WTC11 (cell line): ENCODE measurements around the gene CTRB1. TPM values are rescaled to one million over a fixed set of nuclear protein-coding genes. Genes with fewer than 3 reads are reported as not detected.
"Not testable (repeated sequence)": the region's sequence is repeated elsewhere in the genome, so short reads cannot be mapped to it uniquely, and the experiment has no call there.

Experiments used
- ATAC-seq: fragments of 200-7000 bp; cut with Tn5 transposase; 2 replicates; pipeline ENCODE4 v1.10.0; 2021; ENCODE audit warnings: mild to moderate bottlenecking, moderate library complexity
- CTCF ChIA-PET: fragments of 300-600 bp; sonication (Branson Sonifier 250); formaldehyde crosslinking; loops from one replicate; lab custom pipeline; 2021; ENCODE audit warnings: antibody characterized with exemption; lab: Charles Lee
- POLR2A ChIA-PET: fragments of 350-600 bp; sonication (Branson Sonifier 250); formaldehyde crosslinking; loops from one replicate; lab custom pipeline; 2021; ENCODE audit warnings: antibody characterized with exemption; lab: Charles Lee
- DNase-seq: peaks from one replicate; pipeline ENCODE4 v3.0.0; 2021; ENCODE audit warnings: low spot score
- H3K27ac Mint-ChIP-seq: 2 replicates; pipeline ENCODE4 v1.8.0; 2021; ENCODE audit warnings: mixed read lengths
- H3K27me3 Mint-ChIP-seq: 2 replicates; pipeline ENCODE4 v1.8.0; 2021; ENCODE audit warnings: low read depth, mild to moderate bottlenecking, moderate library complexity, mixed read lengths
- H3K36me3 Mint-ChIP-seq: 2 replicates; pipeline ENCODE4 v1.8.0; 2021; ENCODE audit warnings: mixed read lengths
- H3K4me1 Mint-ChIP-seq: 2 replicates; pipeline ENCODE4 v1.8.0; 2022; ENCODE audit warnings: mixed read lengths
- H3K4me3 Mint-ChIP-seq: 2 replicates; pipeline ENCODE4 v1.8.0; 2021; ENCODE audit warnings: mild to moderate bottlenecking, moderate library complexity, mixed read lengths
- H3K9me3 Mint-ChIP-seq: 2 replicates; pipeline ENCODE4 v1.8.0; 2021; ENCODE audit warnings: mixed read lengths
- CBFB ChIP-seq: sonication (generic); formaldehyde crosslinking; IDR thresholded peaks from 2 replicates; pipeline ENCODE4 v1.8.1; 2022; ENCODE audit warnings: mild to moderate bottlenecking, low read depth, missing genetic modification reagents
- CREM ChIP-seq: sonication (generic); formaldehyde crosslinking; IDR thresholded peaks from 2 replicates; pipeline ENCODE4 v1.8.1; 2022; ENCODE audit warnings: mild to moderate bottlenecking, missing genetic modification reagents, moderate library complexity
- EMX1 ChIP-seq: fragments of 250-450 bp; sonication (Bioruptor Pico); IDR thresholded peaks from 2 replicates; pipeline ENCODE4 v1.8.0; 2021; ENCODE audit warnings: mild to moderate bottlenecking
- ESRRA ChIP-seq: sonication (generic); formaldehyde crosslinking; IDR thresholded peaks from 2 replicates; pipeline ENCODE4 v1.8.1; 2022; ENCODE audit warnings: mild to moderate bottlenecking, missing genetic modification reagents, borderline replicate concordance
- FOXK1 ChIP-seq: sonication (generic); formaldehyde crosslinking; IDR thresholded peaks from 2 replicates; pipeline ENCODE4 v1.8.0; 2022; ENCODE audit warnings: mild to moderate bottlenecking, moderate library complexity, missing genetic modification reagents
- MYBL2 ChIP-seq: sonication (generic); formaldehyde crosslinking; IDR thresholded peaks from 2 replicates; pipeline ENCODE4 v1.8.1; 2023; ENCODE audit warnings: mild to moderate bottlenecking, moderate library complexity, missing genetic modification reagents
- PRRX2 ChIP-seq: fragments of 250-450 bp; sonication (Bioruptor Pico); IDR thresholded peaks from 2 replicates; pipeline ENCODE4 v1.8.0; 2021; ENCODE audit warnings: mild to moderate bottlenecking
- SMAD4 ChIP-seq: sonication (generic); formaldehyde crosslinking; IDR thresholded peaks from 2 replicates; pipeline ENCODE4 v1.8.0; 2022; ENCODE audit warnings: mild to moderate bottlenecking, missing genetic modification reagents
- SOX15 ChIP-seq: fragments of 250-450 bp; sonication (Bioruptor Pico); IDR thresholded peaks from 2 replicates; pipeline ENCODE4 v1.9.0; 2021; ENCODE audit warnings: mild to moderate bottlenecking
- TEAD4 ChIP-seq: sonication (generic); formaldehyde crosslinking; IDR thresholded peaks from 2 replicates; pipeline ENCODE4 v1.8.0; 2022; ENCODE audit warnings: mild to moderate bottlenecking, missing genetic modification reagents
- ZNF219 ChIP-seq: sonication (generic); formaldehyde crosslinking; IDR thresholded peaks from 2 replicates; pipeline ENCODE4 v1.8.0; 2023; ENCODE audit warnings: missing genetic modification reagents, mild to moderate bottlenecking, borderline replicate concordance
- ZNF671 ChIP-seq: fragments of 250-450 bp; sonication (Bioruptor Pico); IDR thresholded peaks from 2 replicates; pipeline ENCODE4 v1.8.0; 2021; ENCODE audit warnings: mild to moderate bottlenecking
- total RNA-seq: library from RNA; stranded (reverse); gene quantifications from 3 replicates; pipeline ENCODE4 v1.2.3, GENCODE V29; 2021
- TF ChIP-seq, protein P1 (sequence below): fragments of 250-450 bp; sonication (Bioruptor Pico); IDR thresholded peaks from 2 replicates; pipeline ENCODE4 v1.8.0; 2021; ENCODE audit warnings: mild to moderate bottlenecking
- TF ChIP-seq, protein P2 (sequence below): sonication (generic); formaldehyde crosslinking; IDR thresholded peaks from 2 replicates; pipeline ENCODE4 v1.8.1; 2023; ENCODE audit warnings: mild to moderate bottlenecking, moderate library complexity, missing genetic modification reagents
- TF ChIP-seq, protein P3 (sequence below): fragments of 250-450 bp; sonication (Bioruptor Pico); IDR thresholded peaks from 2 replicates; pipeline ENCODE4 v1.9.0; 2021; ENCODE audit warnings: mild to moderate bottlenecking
- TF ChIP-seq, protein P4 (sequence below): sonication (generic); formaldehyde crosslinking; conservative IDR thresholded peaks from 2 replicates; pipeline ENCODE4 v1.8.1; 2022; ENCODE audit warnings: mild to moderate bottlenecking, missing genetic modification reagents
- TF ChIP-seq, protein P5 (sequence below): sonication (generic); formaldehyde crosslinking; IDR thresholded peaks from 2 replicates; pipeline ENCODE4 v1.8.0; 2023; ENCODE audit warnings: missing genetic modification reagents, mild to moderate bottlenecking, borderline replicate concordance
- TF ChIP-seq, protein P6 (sequence below): sonication (generic); formaldehyde crosslinking; IDR thresholded peaks from 2 replicates; pipeline ENCODE4 v1.8.1; 2022; ENCODE audit warnings: mild to moderate bottlenecking, moderate library complexity, missing genetic modification reagents

The CTRB1 gene
- total RNA-seq, 1 experiment from 2014 or later: 3.9 TPM

DNA sequence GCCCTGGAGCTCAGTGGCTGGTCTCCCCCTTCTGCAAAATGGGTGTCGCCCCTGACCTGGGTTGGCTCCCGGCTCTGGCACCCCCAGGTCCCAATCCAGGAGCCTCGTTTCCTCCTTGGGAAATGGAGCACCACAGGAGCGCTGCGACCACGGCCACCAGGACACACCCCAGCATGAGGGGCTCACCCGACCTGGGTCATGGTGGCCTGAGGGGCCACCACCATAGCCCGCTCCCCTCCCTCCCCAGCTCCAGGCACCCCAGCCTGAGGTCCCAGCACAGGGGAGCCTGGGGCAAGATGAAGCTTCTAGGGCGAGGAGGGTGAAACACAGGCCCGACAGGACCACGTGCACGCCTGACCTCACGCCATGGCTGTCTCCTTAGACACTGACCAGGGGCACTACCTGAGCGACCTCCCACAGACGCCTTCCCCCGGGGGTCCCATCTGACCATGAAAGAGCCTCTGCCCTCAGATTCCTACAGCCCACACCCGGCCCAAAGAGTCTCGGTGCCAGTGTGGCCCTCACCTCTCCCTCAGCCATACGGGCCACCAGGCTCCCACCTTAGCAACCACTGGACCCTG, 20.8 kb downstream of the CTRB1 start:
- Mint-ChIP-seq H3K36me3 (peaks cover 44% of the 10 kb centered on the region), H3K27ac (peak overlapping the region; percentile 95), H3K9me3 (no peaks in the 10 kb centered on the region), H3K27me3 (no peaks in the 10 kb centered on the region), H3K4me3 (no peak overlapping the region), H3K4me1 (peaks cover 32% of the 10 kb centered on the region)
- no peak for TF ChIP-seq ZNF219 (CRISPR knock-in tag)
- TF ChIP-seq ZNF671: no peak
- TF ChIP-seq, protein P1, sequence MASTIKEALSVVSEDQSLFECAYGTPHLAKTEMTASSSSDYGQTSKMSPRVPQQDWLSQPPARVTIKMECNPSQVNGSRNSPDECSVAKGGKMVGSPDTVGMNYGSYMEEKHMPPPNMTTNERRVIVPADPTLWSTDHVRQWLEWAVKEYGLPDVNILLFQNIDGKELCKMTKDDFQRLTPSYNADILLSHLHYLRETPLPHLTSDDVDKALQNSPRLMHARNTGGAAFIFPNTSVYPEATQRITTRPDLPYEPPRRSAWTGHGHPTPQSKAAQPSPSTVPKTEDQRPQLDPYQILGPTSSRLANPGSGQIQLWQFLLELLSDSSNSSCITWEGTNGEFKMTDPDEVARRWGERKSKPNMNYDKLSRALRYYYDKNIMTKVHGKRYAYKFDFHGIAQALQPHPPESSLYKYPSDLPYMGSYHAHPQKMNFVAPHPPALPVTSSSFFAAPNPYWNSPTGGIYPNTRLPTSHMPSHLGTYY: no peak
- no peak for TF ChIP-seq CBFB (CRISPR knock-in tag)
- no peak for TF ChIP-seq MYBL2 (CRISPR knock-in tag)
- TF ChIP-seq TEAD4 (CRISPR knock-in tag): no peak
- TF ChIP-seq, protein P2, sequence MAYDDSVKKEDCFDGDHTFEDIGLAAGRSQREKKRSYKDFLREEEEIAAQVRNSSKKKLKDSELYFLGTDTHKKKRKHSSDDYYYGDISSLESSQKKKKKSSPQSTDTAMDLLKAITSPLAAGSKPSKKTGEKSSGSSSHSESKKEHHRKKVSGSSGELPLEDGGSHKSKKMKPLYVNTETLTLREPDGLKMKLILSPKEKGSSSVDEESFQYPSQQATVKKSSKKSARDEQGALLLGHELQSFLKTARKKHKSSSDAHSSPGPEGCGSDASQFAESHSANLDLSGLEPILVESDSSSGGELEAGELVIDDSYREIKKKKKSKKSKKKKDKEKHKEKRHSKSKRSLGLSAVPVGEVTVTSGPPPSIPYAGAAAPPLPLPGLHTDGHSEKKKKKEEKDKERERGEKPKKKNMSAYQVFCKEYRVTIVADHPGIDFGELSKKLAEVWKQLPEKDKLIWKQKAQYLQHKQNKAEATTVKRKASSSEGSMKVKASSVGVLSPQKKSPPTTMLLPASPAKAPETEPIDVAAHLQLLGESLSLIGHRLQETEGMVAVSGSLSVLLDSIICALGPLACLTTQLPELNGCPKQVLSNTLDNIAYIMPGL (CRISPR knock-in tag): no peak
- no peak for TF ChIP-seq EMX1 (CRISPR knock-in tag)
- TF ChIP-seq SMAD4 (CRISPR knock-in tag): no peak
- TF ChIP-seq, protein P3, sequence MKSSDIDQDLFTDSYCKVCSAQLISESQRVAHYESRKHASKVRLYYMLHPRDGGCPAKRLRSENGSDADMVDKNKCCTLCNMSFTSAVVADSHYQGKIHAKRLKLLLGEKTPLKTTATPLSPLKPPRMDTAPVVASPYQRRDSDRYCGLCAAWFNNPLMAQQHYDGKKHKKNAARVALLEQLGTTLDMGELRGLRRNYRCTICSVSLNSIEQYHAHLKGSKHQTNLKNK (CRISPR knock-in tag): no peak
- no peak for TF ChIP-seq SOX15 (CRISPR knock-in tag)
- no peak for TF ChIP-seq CREM (CRISPR knock-in tag)
- POLR2A ChIA-PET: interaction anchor here (0.9 kb wide), 1 partner anchor 11 kb away, joined by 3 read pairs; no protein-coding TSS in a partner anchor
- no peak for DNase-seq
- ATAC-seq: no peak
- CTCF ChIA-PET: interaction anchor here (1.0 to 1.4 kb wide), 3 partner anchors 41 to 226 kb away, joined by 3 to 4 read pairs (median 4); partner anchors contain the start of gene TMEM170A

DNA sequence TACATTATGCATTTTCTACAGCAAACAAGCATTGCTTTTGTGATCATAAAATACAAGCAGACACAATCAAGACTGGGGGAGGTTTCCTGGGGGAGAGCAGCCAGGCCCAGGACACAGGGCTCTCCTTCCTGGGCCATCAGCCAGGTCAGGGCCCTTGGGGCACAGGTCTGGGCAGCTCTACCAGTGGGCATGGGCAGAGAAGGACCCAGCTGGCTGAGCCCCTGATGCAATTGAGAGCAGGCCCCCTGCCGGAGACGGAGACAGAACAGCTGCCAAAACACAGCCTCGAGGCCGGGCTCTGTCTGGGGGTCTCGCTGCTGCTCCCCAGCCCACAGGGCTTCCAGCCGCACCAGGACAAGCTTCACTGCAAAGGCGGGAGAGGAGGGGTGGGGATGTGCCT, 21.8 kb downstream of the CTRB1 start:
- peak overlapping the region; percentile 95 for H3K27ac Mint-ChIP-seq
- peaks cover 44% of the 10 kb centered on the region for H3K36me3 Mint-ChIP-seq
- CTCF ChIA-PET, H3K9me3 Mint-ChIP-seq, POLR2A ChIA-PET, H3K4me3 Mint-ChIP-seq, DNase-seq, ATAC-seq, H3K27me3 Mint-ChIP-seq: not testable (repeated sequence)
- peaks cover 36% of the 10 kb centered on the region for H3K4me1 Mint-ChIP-seq

DNA sequence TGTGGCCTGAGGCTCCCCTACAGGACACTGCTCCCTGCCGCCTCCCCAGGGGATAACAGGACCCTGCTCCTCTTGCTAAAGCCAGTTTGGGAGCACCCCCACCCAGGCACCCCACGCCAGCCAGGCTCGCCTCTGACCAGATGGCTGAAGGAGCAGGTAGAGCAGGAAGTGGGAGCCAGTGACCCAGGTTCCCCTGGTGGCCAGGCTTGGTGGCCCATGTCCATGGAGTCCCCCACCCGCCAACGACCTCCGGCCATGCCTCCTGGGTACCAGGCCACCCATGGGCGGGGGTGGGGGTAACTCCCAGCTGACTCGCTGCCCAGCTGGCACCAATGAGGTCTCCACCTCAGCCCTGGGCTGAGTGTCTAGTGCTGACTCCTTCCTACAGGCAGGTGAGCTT, 22.6 kb downstream of the CTRB1 start:
- peaks cover 44% of the 10 kb centered on the region for H3K4me1 Mint-ChIP-seq
- TF ChIP-seq SOX15 (CRISPR knock-in tag) (no peak), FOXK1 (CRISPR knock-in tag) (no peak), ESRRA (no peak), PRRX2 (no peak)
- TF ChIP-seq, protein P4, sequence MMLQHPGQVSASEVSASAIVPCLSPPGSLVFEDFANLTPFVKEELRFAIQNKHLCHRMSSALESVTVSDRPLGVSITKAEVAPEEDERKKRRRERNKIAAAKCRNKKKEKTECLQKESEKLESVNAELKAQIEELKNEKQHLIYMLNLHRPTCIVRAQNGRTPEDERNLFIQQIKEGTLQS (CRISPR knock-in tag): no peak
- TF ChIP-seq, protein P5, sequence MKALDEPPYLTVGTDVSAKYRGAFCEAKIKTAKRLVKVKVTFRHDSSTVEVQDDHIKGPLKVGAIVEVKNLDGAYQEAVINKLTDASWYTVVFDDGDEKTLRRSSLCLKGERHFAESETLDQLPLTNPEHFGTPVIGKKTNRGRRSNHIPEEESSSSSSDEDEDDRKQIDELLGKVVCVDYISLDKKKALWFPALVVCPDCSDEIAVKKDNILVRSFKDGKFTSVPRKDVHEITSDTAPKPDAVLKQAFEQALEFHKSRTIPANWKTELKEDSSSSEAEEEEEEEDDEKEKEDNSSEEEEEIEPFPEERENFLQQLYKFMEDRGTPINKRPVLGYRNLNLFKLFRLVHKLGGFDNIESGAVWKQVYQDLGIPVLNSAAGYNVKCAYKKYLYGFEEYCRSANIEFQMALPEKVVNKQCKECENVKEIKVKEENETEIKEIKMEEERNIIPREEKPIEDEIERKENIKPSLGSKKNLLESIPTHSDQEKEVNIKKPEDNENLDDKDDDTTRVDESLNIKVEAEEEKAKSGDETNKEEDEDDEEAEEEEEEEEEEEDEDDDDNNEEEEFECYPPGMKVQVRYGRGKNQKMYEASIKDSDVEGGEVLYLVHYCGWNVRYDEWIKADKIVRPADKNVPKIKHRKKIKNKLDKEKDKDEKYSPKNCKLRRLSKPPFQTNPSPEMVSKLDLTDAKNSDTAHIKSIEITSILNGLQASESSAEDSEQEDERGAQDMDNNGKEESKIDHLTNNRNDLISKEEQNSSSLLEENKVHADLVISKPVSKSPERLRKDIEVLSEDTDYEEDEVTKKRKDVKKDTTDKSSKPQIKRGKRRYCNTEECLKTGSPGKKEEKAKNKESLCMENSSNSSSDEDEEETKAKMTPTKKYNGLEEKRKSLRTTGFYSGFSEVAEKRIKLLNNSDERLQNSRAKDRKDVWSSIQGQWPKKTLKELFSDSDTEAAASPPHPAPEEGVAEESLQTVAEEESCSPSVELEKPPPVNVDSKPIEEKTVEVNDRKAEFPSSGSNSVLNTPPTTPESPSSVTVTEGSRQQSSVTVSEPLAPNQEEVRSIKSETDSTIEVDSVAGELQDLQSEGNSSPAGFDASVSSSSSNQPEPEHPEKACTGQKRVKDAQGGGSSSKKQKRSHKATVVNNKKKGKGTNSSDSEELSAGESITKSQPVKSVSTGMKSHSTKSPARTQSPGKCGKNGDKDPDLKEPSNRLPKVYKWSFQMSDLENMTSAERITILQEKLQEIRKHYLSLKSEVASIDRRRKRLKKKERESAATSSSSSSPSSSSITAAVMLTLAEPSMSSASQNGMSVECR (CRISPR knock-in tag): no peak
- TF ChIP-seq, protein P6, sequence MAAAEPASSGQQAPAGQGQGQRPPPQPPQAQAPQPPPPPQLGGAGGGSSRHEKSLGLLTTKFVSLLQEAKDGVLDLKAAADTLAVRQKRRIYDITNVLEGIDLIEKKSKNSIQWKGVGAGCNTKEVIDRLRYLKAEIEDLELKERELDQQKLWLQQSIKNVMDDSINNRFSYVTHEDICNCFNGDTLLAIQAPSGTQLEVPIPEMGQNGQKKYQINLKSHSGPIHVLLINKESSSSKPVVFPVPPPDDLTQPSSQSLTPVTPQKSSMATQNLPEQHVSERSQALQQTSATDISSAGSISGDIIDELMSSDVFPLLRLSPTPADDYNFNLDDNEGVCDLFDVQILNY (CRISPR knock-in tag): no peak
- TF ChIP-seq, protein P3 (CRISPR knock-in tag): no peak
- no peak overlapping the region for H3K27ac Mint-ChIP-seq
- H3K9me3 Mint-ChIP-seq: no peaks in the 10 kb centered on the region
- ChIA-PET CTCF (no interaction called here), POLR2A (no interaction called here)
- no peak overlapping the region for H3K4me3 Mint-ChIP-seq
- no peaks in the 10 kb centered on the region for H3K27me3 Mint-ChIP-seq
- no peak for DNase-seq
- peaks cover 37% of the 10 kb centered on the region for H3K36me3 Mint-ChIP-seq
- ATAC-seq: no peak
